Measurements from ENCODE around the gene MTHFD1. TPM values are rescaled to one million over a fixed set of nuclear protein-coding genes. Genes with fewer than 3 reads are reported as not detected.
A peak's percentile ranks its signal among the peaks of the same experiment; 100 is the strongest.

The MTHFD1 gene
- polyA plus RNA-seq, 3 donors = 11.8 to 21.3 (median 14.3) TPM

DNA sequence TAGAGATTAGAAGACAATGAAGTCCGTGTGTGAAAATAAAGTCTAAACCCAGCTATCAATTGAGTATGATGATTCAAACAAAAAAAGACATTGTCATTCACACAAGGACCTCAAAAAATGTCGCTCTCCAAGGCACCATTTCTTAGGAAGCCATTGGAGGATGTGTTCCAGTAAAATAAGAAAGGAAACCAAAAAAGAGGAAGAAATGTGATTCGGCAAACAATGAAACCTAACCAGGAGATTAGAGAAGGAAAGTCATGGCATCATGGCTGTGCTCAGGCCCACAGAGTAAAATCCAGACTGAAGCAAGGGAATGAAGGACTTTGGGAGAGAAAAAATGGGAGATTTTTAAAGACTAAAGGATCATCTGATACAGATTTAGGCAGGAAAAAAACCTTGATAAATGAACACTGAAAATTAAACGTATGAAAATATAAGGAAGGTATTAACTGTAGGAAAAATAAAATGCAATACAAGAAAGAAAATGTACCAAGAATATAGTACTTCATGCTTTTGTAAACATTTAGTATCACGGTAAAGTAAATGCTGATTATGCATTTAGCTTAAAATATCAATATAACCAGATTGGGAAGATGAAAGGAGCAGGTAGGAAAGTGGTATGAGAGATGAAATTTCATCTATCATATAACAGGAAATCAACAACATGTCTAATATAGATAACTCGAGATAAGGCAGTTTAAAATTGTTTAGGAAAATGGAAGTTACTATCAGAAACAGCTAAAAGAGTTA, 38.2 kb upstream of the MTHFD1 start:
- no peaks in the 10 kb centered on the region for H3K27me3 ChIP-seq (ENCODE audit: control insufficient read depth in 2 of 2, insufficient read depth in 2 of 2, low read length in 2 of 2)
- no peak overlapping the region for H3K9ac ChIP-seq (ENCODE audit: insufficient read depth, low read length, poor library complexity, severe bottlenecking)
- no peaks in the 10 kb centered on the region for H3K4me1 ChIP-seq (ENCODE audit: control insufficient read depth in 1 of 2, insufficient read depth in 2 of 2, low read length in 2 of 2)
- Mint-ChIP-seq H3K4me1 (peaks cover 4% of the 10 kb centered on the region), H3K4me3 (no peak overlapping the region), H3K27ac (peak overlapping the region in 2 of 7 donors; percentile 19 to 49), H3K9me3 (peaks cover 0 to 2% (median 0%) of the 10 kb centered on the region in 7 donors), H3K27me3 (ENCODE audit: low read depth in 3 of 3) (peaks cover 2 to 5% (median 3%) of the 10 kb centered on the region in 3 donors), H3K36me3 (peaks cover 0 to 1% of the 10 kb centered on the region in 2 donors)
- no peaks in the 10 kb centered on the region for H3K79me2 ChIP-seq (ENCODE audit: insufficient read depth, low read length)
- H4K20me1 ChIP-seq (ENCODE audit: insufficient read depth, low read length) = no peaks in the 10 kb centered on the region
- H3K9me3 ChIP-seq (replicated peaks in 1 of 2; ENCODE audit: control insufficient read depth in 1 of 2, insufficient read depth in 1 of 2, low read length in 2 of 2) = no peaks in the 10 kb centered on the region
- TF ChIP-seq CTCF (IDR thresholded peaks at IDR 0.05) = no peak
- no peak overlapping the region for H3K4me3 ChIP-seq (replicated peaks in 1 of 3; ENCODE audit: low read depth in 2 of 3, low read length in 3 of 3)
- H3K36me3 ChIP-seq (replicated peaks in 1 of 2; ENCODE audit: control insufficient read depth in 1 of 2, insufficient read depth in 2 of 2, low read length in 2 of 2) = no peaks in the 10 kb centered on the region
- no peak overlapping the region for H2AFZ ChIP-seq (ENCODE audit: insufficient read depth, low read depth, low read length, poor library complexity, severe bottlenecking)
- no peak for DNase-seq
- H3K4me2 ChIP-seq (replicated peaks; ENCODE audit: extremely low read depth, low read length, poor library complexity, severe bottlenecking) = no peak overlapping the region
- H3K27ac ChIP-seq (ENCODE audit: low read depth in 1 of 2, low read length in 2 of 2) = no peak overlapping the region
- intact Hi-C loops (cut with micrococcal nuclease) = no loop called here
- WGBS (ENCODE audit: insufficient coverage) = no CpG with 5 or more reads among the region's 6 CpGs

DNA sequence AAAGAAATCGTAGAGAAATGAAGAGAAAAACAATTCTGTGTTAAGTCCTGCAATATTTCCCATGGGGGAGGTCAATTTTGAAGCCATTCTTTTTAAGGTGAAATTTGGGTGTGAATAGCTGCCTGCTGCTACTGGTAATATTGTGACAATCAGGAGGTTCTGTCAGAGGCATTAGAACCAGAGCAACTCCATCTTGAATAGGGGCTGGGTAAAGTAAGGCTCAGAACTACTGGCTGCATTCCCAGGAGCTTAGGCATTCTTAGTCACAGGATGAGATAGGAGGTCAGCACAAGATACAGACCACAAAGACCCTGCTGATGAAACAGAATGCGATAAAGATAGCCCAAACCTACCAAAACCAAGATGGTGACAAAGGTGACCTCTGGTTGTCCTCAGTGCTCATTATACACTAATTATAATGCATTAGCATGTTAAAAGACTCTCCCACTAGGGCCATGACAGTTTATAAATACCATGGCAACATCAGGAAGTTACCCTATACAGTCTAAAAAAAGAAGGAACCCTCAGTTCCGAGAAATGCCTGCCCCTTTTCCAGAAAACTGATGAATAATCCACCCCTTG, 24.8 kb upstream of the MTHFD1 start:
- Histone ChIP-seq H3K9me3 (replicated peaks in 1 of 2; ENCODE audit: control insufficient read depth in 1 of 2, insufficient read depth in 1 of 2, low read length in 2 of 2) (no peaks in the 10 kb centered on the region), H3K9ac (ENCODE audit: insufficient read depth, low read length, poor library complexity, severe bottlenecking) (no peak overlapping the region), H2AFZ (ENCODE audit: insufficient read depth, low read depth, low read length, poor library complexity, severe bottlenecking) (no peak overlapping the region), H3K4me3 (replicated peaks in 1 of 3; ENCODE audit: low read depth in 2 of 3, low read length in 3 of 3) (no peak overlapping the region), H3K79me2 (ENCODE audit: insufficient read depth, low read length) (no peaks in the 10 kb centered on the region), H3K27ac (ENCODE audit: low read depth in 1 of 2, low read length in 2 of 2) (no peak overlapping the region), H3K27me3 (ENCODE audit: control insufficient read depth in 2 of 2, insufficient read depth in 2 of 2, low read length in 2 of 2) (no peaks in the 10 kb centered on the region), H3K4me2 (replicated peaks; ENCODE audit: extremely low read depth, low read length, poor library complexity, severe bottlenecking) (no peak overlapping the region), H4K20me1 (ENCODE audit: insufficient read depth, low read length) (no peaks in the 10 kb centered on the region), H3K36me3 (replicated peaks in 1 of 2; ENCODE audit: control insufficient read depth in 1 of 2, insufficient read depth in 2 of 2, low read length in 2 of 2) (no peaks in the 10 kb centered on the region), H3K4me1 (ENCODE audit: control insufficient read depth in 1 of 2, insufficient read depth in 2 of 2, low read length in 2 of 2) (no peaks in the 10 kb centered on the region)
- Mint-ChIP-seq H3K27ac (no peak overlapping the region), H3K4me3 (no peak overlapping the region), H3K27me3 (ENCODE audit: low read depth in 3 of 3) (peaks cover 0 to 3% (median 0%) of the 10 kb centered on the region in 3 donors), H3K36me3 (no peaks in the 10 kb centered on the region), H3K9me3 (peaks cover 0 to 4% (median 0%) of the 10 kb centered on the region in 7 donors), H3K4me1 (peaks cover 6% of the 10 kb centered on the region)
- TF ChIP-seq CTCF (IDR thresholded peaks at IDR 0.05) = no peak
- 100% methylated on average over 1 of the region's 3 CpGs for WGBS (ENCODE audit: insufficient coverage)
- no peak for DNase-seq
- intact Hi-C loops (cut with micrococcal nuclease) = no loop called here

Measured in CD14-positive monocyte (primary cell).